ENCODE data around the gene VAPB. TPM values are rescaled to one million over a fixed set of nuclear protein-coding genes. Genes with fewer than 3 reads are reported as not detected.

VAPB gene
- total RNA-seq, 1 experiment from 2014 or later: 65.1 TPM

DNA sequence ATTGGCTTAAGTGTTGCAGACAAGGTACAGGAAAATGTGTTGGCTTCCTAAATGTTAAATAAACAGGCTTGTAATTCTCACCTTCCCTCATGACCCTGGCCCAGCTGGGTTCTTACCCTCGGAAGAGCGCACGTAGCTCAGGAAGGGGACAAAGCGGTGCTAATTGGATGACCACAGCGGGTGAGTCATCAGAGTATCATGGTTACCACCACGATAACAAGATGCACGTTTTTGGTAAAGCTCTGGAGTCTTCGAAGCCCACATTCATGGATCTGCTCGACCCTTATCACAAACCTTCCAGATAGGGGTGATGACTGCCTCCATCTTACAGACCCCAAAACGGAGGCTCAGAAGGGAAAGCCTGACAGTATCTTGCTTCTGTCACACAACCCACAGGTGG is 93.4 kb downstream of the VAPB start:
- Mint-ChIP-seq H3K4me1 (peaks cover 6 to 7% of the 10 kb centered on the region in 2 experiments), H3K27me3 (ENCODE audit: low read depth) (peaks cover 15% of the 10 kb centered on the region), H3K9me3 (peaks cover 35 to 37% of the 10 kb centered on the region in 2 experiments), H3K4me3 (no peak overlapping the region), H3K27ac (no peak overlapping the region), H3K36me3 (ENCODE audit: insufficient read depth in 1 of 3, low read depth in 3 of 3) (peaks cover 17 to 33% (median 20%) of the 10 kb centered on the region in 3 experiments)
- no peak overlapping the region for H2AFZ ChIP-seq (ENCODE audit: low read length)
- H3T11ph ChIP-seq (ENCODE audit: low read length): no peak overlapping the region
- no peaks in the 10 kb centered on the region for H3K23me2 ChIP-seq (ENCODE audit: insufficient read length, low read depth, low read length, poor library complexity, severe bottlenecking)
- H3K56ac ChIP-seq (ENCODE audit: insufficient read length, low read depth, low read length): no peak overlapping the region
- no peak overlapping the region for H3K9ac ChIP-seq (ENCODE audit: extremely low read depth, insufficient read length, low read length)
- H3K14ac ChIP-seq (ENCODE audit: insufficient read depth, low read length): no peak overlapping the region
- TF ChIP-seq, protein P1, sequence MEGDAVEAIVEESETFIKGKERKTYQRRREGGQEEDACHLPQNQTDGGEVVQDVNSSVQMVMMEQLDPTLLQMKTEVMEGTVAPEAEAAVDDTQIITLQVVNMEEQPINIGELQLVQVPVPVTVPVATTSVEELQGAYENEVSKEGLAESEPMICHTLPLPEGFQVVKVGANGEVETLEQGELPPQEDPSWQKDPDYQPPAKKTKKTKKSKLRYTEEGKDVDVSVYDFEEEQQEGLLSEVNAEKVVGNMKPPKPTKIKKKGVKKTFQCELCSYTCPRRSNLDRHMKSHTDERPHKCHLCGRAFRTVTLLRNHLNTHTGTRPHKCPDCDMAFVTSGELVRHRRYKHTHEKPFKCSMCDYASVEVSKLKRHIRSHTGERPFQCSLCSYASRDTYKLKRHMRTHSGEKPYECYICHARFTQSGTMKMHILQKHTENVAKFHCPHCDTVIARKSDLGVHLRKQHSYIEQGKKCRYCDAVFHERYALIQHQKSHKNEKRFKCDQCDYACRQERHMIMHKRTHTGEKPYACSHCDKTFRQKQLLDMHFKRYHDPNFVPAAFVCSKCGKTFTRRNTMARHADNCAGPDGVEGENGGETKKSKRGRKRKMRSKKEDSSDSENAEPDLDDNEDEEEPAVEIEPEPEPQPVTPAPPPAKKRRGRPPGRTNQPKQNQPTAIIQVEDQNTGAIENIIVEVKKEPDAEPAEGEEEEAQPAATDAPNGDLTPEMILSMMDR (conservative IDR thresholded peaks at IDR 0.05): no peak
- no peak overlapping the region for H2BK12ac ChIP-seq (ENCODE audit: insufficient read length, low read depth, low read length)
- H3K4me2 ChIP-seq (ENCODE audit: insufficient read depth, insufficient read length, low read length): no peak overlapping the region
- H4K8ac ChIP-seq (replicated peaks; ENCODE audit: insufficient read length, low read depth, low read length): no peak overlapping the region
- no peaks in the 10 kb centered on the region for H4K20me1 ChIP-seq (ENCODE audit: control insufficient read depth, insufficient read depth, insufficient read length)
- H3K4ac ChIP-seq (ENCODE audit: low read depth, low read length): no peak overlapping the region
- no peak overlapping the region for H2BK20ac ChIP-seq (ENCODE audit: low read depth, low read length, poor library complexity, severe bottlenecking)
- no peaks in the 10 kb centered on the region for H3K79me1 ChIP-seq (ENCODE audit: insufficient read depth, low read depth, low read length, poor library complexity, severe bottlenecking)
- H3K27me3 ChIP-seq (ENCODE audit: insufficient read depth, low read length): no peaks in the 10 kb centered on the region
- DNase-seq: peak; percentile 23
- WGBS (ENCODE audit: extremely low coverage, insufficient read length, low lambda C conversion rate): no CpG with 5 or more reads among the region's 10 CpGs
- no peak overlapping the region for H2AK5ac ChIP-seq (ENCODE audit: insufficient read length, low read length)
- H3K9me3 ChIP-seq (ENCODE audit: control insufficient read depth, low read depth, low read length): peaks cover 10% of the 10 kb centered on the region
- no peak overlapping the region for H2BK120ac ChIP-seq (ENCODE audit: low read depth, low read length, poor library complexity, severe bottlenecking)
- H3K4me1 ChIP-seq (ENCODE audit: insufficient read depth, low read length): no peaks in the 10 kb centered on the region
- no peak overlapping the region for H4K91ac ChIP-seq (ENCODE audit: insufficient read length, low read depth, low read length)
- no peak overlapping the region for H3K23ac ChIP-seq (ENCODE audit: insufficient read length, low read depth, low read length)
- no peak overlapping the region for H2BK5ac ChIP-seq (ENCODE audit: insufficient read length, low read length)
- H3K27ac ChIP-seq (ENCODE audit: insufficient read length, low read depth, low read length): no peak overlapping the region
- H4K5ac ChIP-seq (ENCODE audit: insufficient read length, low read depth, low read length): no peak overlapping the region
- no peaks in the 10 kb centered on the region for H3K79me2 ChIP-seq (ENCODE audit: insufficient read depth, low read length)
- H3K18ac ChIP-seq (ENCODE audit: insufficient read length, low read depth, low read length): no peak overlapping the region
- no peak overlapping the region for H2BK15ac ChIP-seq (ENCODE audit: low read depth, low read length)
